IPS-18a (cell line): ENCODE measurements around the gene SLC9A9.

Experiments
- H3K27ac ChIP-seq: one replicate; pipeline ENCODE4 v1.5.1; 2013; ENCODE audit warnings: low read length
- H3K27me3 ChIP-seq: one replicate; pipeline ENCODE4 v1.6.1; 2013; ENCODE audit warnings: mild to moderate bottlenecking, low read length; ENCODE audit not compliant: control insufficient read depth, insufficient read depth
- H3K36me3 ChIP-seq: one replicate; pipeline ENCODE4 v1.6.1; 2013; ENCODE audit warnings: low read depth, low read length; ENCODE audit not compliant: control insufficient read depth
- H3K4me1 ChIP-seq: one replicate; pipeline ENCODE4 v1.6.1; 2013; ENCODE audit warnings: low read depth, low read length; ENCODE audit not compliant: control insufficient read depth
- H3K4me3 ChIP-seq: one replicate; pipeline ENCODE4 v1.5.1; 2013; ENCODE audit warnings: low read length
- H3K9ac ChIP-seq: one replicate; pipeline ENCODE4 v1.6.1; 2013; ENCODE audit warnings: mild to moderate bottlenecking, low read length, moderate library complexity
- H3K9me3 ChIP-seq: one replicate; pipeline ENCODE4 v1.6.1; 2013; ENCODE audit warnings: low read depth, low read length; ENCODE audit not compliant: control insufficient read depth

The SLC9A9 gene

GRCh38 chr3:143775459-143775858, 72.8 kb downstream of the SLC9A9 start:
- no peak overlapping the region for H3K27ac ChIP-seq
- H3K9me3 ChIP-seq: no peaks in the 10 kb centered on the region
- H3K9ac ChIP-seq: no peak overlapping the region
- no peaks in the 10 kb centered on the region for H3K36me3 ChIP-seq
- no peak overlapping the region for H3K4me3 ChIP-seq
- peaks cover 4% of the 10 kb centered on the region for H3K4me1 ChIP-seq
- no peaks in the 10 kb centered on the region for H3K27me3 ChIP-seq

GRCh38 chr3:143771939-143772338, 76.3 kb downstream of the SLC9A9 start:
- no peak overlapping the region for H3K4me3 ChIP-seq
- H3K27me3 ChIP-seq: no peaks in the 10 kb centered on the region
- H3K9me3 ChIP-seq: no peaks in the 10 kb centered on the region
- no peak overlapping the region for H3K9ac ChIP-seq
- H3K27ac ChIP-seq: no peak overlapping the region
- no peaks in the 10 kb centered on the region for H3K36me3 ChIP-seq
- peaks cover under 1% of the 10 kb centered on the region for H3K4me1 ChIP-seq

GRCh38 chr3:143771258-143771657, 77.0 kb downstream of the SLC9A9 start:
- Histone ChIP-seq H3K4me1 (no peaks in the 10 kb centered on the region), H3K36me3 (no peaks in the 10 kb centered on the region), H3K9me3 (no peaks in the 10 kb centered on the region), H3K27ac (no peak overlapping the region), H3K4me3 (no peak overlapping the region), H3K27me3 (no peaks in the 10 kb centered on the region), H3K9ac (no peak overlapping the region)

- Histone ChIP-seq H3K27ac (no peak overlapping the region), H3K4me1 (no peaks in the 10 kb centered on the region), H3K4me3 (no peak overlapping the region), H3K9me3 (no peaks in the 10 kb centered on the region), H3K9ac (no peak overlapping the region), H3K36me3 (no peaks in the 10 kb centered on the region), H3K27me3 (no peaks in the 10 kb centered on the region)
These were observed 77.9 kb downstream of the SLC9A9 start for GRCh38 chr3:143770391-143770790.

GRCh38 chr3:143769616-143770015, 78.7 kb downstream of the SLC9A9 start:
- Histone ChIP-seq H3K27ac (no peak overlapping the region), H3K4me1 (no peaks in the 10 kb centered on the region), H3K9ac (no peak overlapping the region), H3K4me3 (no peak overlapping the region), H3K27me3 (no peaks in the 10 kb centered on the region), H3K36me3 (no peaks in the 10 kb centered on the region), H3K9me3 (no peaks in the 10 kb centered on the region)

- Histone ChIP-seq H3K27ac (no peak overlapping the region), H3K27me3 (no peaks in the 10 kb centered on the region), H3K36me3 (no peaks in the 10 kb centered on the region), H3K9me3 (no peaks in the 10 kb centered on the region), H3K4me1 (no peaks in the 10 kb centered on the region), H3K4me3 (no peak overlapping the region), H3K9ac (no peak overlapping the region)
These were observed 83.4 kb downstream of the SLC9A9 start for GRCh38 chr3:143764840-143765239.

GRCh38 chr3:143763564-143764162, 84.6 kb downstream of the SLC9A9 start:
- no peaks in the 10 kb centered on the region for H3K4me1 ChIP-seq
- no peak overlapping the region for H3K27ac ChIP-seq
- H3K36me3 ChIP-seq: no peaks in the 10 kb centered on the region
- H3K27me3 ChIP-seq: no peaks in the 10 kb centered on the region
- no peak overlapping the region for H3K9ac ChIP-seq
- H3K9me3 ChIP-seq: no peaks in the 10 kb centered on the region
- no peak overlapping the region for H3K4me3 ChIP-seq

- H3K4me3 ChIP-seq: no peak overlapping the region
- no peaks in the 10 kb centered on the region for H3K36me3 ChIP-seq
- no peaks in the 10 kb centered on the region for H3K4me1 ChIP-seq
- no peak overlapping the region for H3K27ac ChIP-seq
- no peak overlapping the region for H3K9ac ChIP-seq
- no peaks in the 10 kb centered on the region for H3K9me3 ChIP-seq
- no peaks in the 10 kb centered on the region for H3K27me3 ChIP-seq
These were observed 90.6 kb downstream of the SLC9A9 start for GRCh38 chr3:143757691-143758090.

- no peak overlapping the region for H3K9ac ChIP-seq
- H3K4me3 ChIP-seq: no peak overlapping the region
- no peaks in the 10 kb centered on the region for H3K27me3 ChIP-seq
- no peaks in the 10 kb centered on the region for H3K4me1 ChIP-seq
- H3K9me3 ChIP-seq: no peaks in the 10 kb centered on the region
- no peak overlapping the region for H3K27ac ChIP-seq
- H3K36me3 ChIP-seq: no peaks in the 10 kb centered on the region
These were observed 92.3 kb downstream of the SLC9A9 start for GRCh38 chr3:143755978-143756377.

GRCh38 chr3:143754090-143754489, 94.2 kb downstream of the SLC9A9 start:
- H3K36me3 ChIP-seq: no peaks in the 10 kb centered on the region

GRCh38 chr3:143753456-143753855, 94.8 kb downstream of the SLC9A9 start:
- Histone ChIP-seq H3K9me3 (no peaks in the 10 kb centered on the region), H3K27ac (no peak overlapping the region), H3K36me3 (no peaks in the 10 kb centered on the region), H3K9ac (no peak overlapping the region), H3K4me3 (no peak overlapping the region), H3K27me3 (no peaks in the 10 kb centered on the region), H3K4me1 (no peaks in the 10 kb centered on the region)

More at GRCh38 chr3:143754090-143754489, 94.2 kb downstream of the SLC9A9 start:
- no peaks in the 10 kb centered on the region for H3K27me3 ChIP-seq
- H3K27ac ChIP-seq: no peak overlapping the region
- no peak overlapping the region for H3K4me3 ChIP-seq
- no peak overlapping the region for H3K9ac ChIP-seq
- H3K4me1 ChIP-seq: no peaks in the 10 kb centered on the region
- H3K9me3 ChIP-seq: no peaks in the 10 kb centered on the region

GRCh38 chr3:143753006-143753405, 95.3 kb downstream of the SLC9A9 start:
- H3K27ac ChIP-seq: no peak overlapping the region

More at GRCh38 chr3:143753006-143753405, 95.3 kb downstream of the SLC9A9 start:
- Histone ChIP-seq H3K36me3 (no peaks in the 10 kb centered on the region), H3K9me3 (no peaks in the 10 kb centered on the region), H3K27me3 (no peaks in the 10 kb centered on the region), H3K9ac (no peak overlapping the region), H3K4me1 (no peaks in the 10 kb centered on the region), H3K4me3 (no peak overlapping the region)
